Cardiac muscle cell (in vitro differentiated cells and primary cell): ENCODE results near the gene GTPBP6. TPM values are rescaled to one million over a fixed set of nuclear protein-coding genes. Genes with fewer than 3 reads are reported as not detected.

Experiments
- DNase-seq, 2 donors: peaks; one replicate each; pipeline versions ENCODE4 v3.0.0 to v3.0.0-alpha.2; 2010 to 2017; ENCODE audit warnings: low read depth in 1 of 2, low spot score in 1 of 2
- H3K27ac ChIP-seq: fragments of 200-600 bp; sonication (generic); 2 replicates; pipeline ENCODE4 v1.5.1; 2016
- H3K27me3 ChIP-seq: fragments of 200-600 bp; sonication (generic); 2 replicates; pipeline ENCODE4 v1.6.0; 2016; ENCODE audit warnings: control low read depth
- H3K36me3 ChIP-seq: fragments of 200-600 bp; sonication (generic); 2 replicates; pipeline ENCODE4 v1.5.1; 2016; ENCODE audit warnings: control low read depth
- H3K4me1 ChIP-seq: fragments of 200-600 bp; sonication (generic); 2 replicates; pipeline ENCODE4 v1.8.1; 2017; ENCODE audit warnings: low read depth, mild to moderate bottlenecking, mixed run types
- H3K4me3 ChIP-seq: fragments of 200-600 bp; sonication (generic); 2 replicates; pipeline ENCODE4 v1.5.1; 2016; ENCODE audit warnings: mild to moderate bottlenecking
- H3K9me3 ChIP-seq: fragments of 200-600 bp; sonication (generic); 2 replicates; pipeline ENCODE4 v1.5.1; 2017; ENCODE audit warnings: low read depth, mild to moderate bottlenecking, control low read depth
- polyA plus RNA-seq: library from polyadenylated mRNA; unstranded; fragments of >200 nt; fragmentation: Nextera tagmentation; extraction: Ambion mirVana; gene quantifications from 2 replicates; pipeline ENCODE4 v1.2.1, GENCODE V29; 2016
- total RNA-seq: library from RNA; depleted of rRNA; stranded (reverse); fragments of >200 nt; gene quantifications from 2 replicates; pipeline ENCODE4 v1.2.3, GENCODE V29; 2016
- TF ChIP-seq, protein P1 (sequence below): IDR thresholded peaks from 2 replicates; pipeline ENCODE4 v1.5.1; 2012; ENCODE audit warnings: low read depth, mild to moderate bottlenecking, low read length

The GTPBP6 gene
- total and polyA plus RNA-seq, 2 experiments from 2014 or later = 59.2 to 60.9 TPM

GRCh38 chrX:313546-313945 lies 5.0 kb downstream of the GTPBP6 start:
- H3K27me3 ChIP-seq = no peaks in the 10 kb centered on the region
- H3K36me3 ChIP-seq = peaks cover 18% of the 10 kb centered on the region
- H3K27ac ChIP-seq = no peak overlapping the region
- no peak for DNase-seq
- TF ChIP-seq, protein P1, sequence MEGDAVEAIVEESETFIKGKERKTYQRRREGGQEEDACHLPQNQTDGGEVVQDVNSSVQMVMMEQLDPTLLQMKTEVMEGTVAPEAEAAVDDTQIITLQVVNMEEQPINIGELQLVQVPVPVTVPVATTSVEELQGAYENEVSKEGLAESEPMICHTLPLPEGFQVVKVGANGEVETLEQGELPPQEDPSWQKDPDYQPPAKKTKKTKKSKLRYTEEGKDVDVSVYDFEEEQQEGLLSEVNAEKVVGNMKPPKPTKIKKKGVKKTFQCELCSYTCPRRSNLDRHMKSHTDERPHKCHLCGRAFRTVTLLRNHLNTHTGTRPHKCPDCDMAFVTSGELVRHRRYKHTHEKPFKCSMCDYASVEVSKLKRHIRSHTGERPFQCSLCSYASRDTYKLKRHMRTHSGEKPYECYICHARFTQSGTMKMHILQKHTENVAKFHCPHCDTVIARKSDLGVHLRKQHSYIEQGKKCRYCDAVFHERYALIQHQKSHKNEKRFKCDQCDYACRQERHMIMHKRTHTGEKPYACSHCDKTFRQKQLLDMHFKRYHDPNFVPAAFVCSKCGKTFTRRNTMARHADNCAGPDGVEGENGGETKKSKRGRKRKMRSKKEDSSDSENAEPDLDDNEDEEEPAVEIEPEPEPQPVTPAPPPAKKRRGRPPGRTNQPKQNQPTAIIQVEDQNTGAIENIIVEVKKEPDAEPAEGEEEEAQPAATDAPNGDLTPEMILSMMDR = no peak
- H3K4me3 ChIP-seq = no peak overlapping the region
- H3K9me3 ChIP-seq = no peaks in the 10 kb centered on the region
- H3K4me1 ChIP-seq = no peaks in the 10 kb centered on the region

DNA sequence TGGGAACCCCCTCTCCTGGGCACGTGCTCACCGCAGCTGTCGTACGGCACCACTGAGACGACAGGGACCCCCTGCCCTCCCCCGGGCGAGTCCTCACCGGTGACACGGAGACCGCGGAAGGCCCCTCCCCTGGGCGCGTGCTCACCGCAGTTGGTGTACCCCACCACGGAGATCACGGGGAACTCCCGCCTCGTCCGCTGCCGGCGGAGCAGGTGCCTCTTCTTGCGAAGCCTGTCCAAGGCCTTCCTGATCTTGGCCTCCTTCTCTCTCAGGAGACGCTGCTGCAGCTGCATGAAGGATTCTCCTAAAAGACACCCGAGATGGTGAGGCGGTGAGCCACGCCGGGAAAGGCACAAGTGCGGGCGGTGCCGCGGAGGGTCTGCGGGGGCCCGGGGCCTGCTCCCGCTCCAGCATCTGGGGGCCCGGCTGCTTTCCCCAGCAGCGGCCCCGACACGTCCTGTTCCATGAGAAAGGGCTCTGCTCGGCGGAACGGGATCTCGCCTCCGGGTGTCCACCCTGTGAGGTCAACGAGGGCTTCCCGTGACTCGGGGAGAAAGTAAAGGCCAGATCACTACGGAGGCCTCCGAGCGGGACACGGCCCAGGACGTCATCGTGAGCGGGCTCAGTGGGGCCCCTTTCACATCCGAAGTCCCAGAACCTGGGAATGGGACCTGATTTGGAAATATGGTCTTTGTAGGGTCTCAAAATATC lies 5.8 kb downstream of the GTPBP6 start:
- H3K36me3 ChIP-seq = peaks cover 20% of the 10 kb centered on the region
- H3K9me3 ChIP-seq = no peaks in the 10 kb centered on the region
- H3K27ac ChIP-seq = no peak overlapping the region
- no peaks in the 10 kb centered on the region for H3K27me3 ChIP-seq
- H3K4me1 ChIP-seq = no peaks in the 10 kb centered on the region
- DNase-seq = no peak
- no peak overlapping the region for H3K4me3 ChIP-seq
- TF ChIP-seq, protein P1 = no peak

DNA sequence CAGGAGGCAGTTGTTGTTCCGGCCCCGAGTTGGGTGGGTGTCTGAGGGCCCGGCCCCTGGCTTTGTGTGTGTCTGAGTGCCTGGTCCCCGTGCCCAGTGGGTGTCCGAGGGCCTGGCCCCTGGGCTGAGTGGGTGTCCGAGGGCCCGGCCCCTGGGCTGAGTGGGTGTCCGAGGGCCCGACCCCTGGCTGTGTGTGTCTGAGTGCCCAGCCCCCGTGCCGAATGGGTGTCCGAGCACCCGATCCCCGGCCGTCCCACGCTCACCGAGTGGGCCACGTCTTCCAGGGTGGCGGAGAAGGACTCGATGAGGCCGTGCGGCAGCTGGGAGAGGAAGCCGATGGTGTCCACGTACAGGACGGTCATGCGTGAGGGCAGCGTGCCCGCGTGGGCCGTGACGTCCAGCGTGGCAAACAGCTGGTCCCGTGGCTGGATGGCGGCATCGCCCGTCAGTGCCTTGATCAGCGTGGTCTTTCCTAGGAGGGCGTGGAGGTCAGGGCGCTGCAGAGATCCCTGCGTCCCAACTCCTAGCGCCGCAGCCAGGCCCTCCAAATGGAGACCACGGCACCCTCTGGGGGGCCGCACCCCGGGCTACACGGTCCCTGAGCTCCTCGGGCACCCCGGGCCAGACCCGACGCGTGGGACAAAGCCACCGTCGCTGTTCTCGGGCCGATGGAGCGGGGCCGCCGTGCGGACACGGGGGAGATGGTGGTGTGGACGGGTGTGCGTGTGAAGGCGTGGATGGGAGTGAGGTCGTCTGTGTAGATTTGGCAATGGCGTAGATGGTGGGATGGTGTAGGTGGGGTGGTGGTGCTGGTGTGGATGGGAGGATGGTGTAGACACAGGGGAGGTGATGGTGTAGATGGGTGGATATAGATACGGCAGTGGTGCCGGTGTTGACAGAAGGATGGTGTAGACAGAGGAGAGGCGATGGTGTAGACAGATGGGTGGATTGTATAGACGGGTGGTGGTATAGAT lies 7.2 kb downstream of the GTPBP6 start:
- H3K36me3 ChIP-seq = peaks cover 29% of the 10 kb centered on the region
- H3K4me3 ChIP-seq = no peak overlapping the region
- DNase-seq = no peak
- H3K27ac ChIP-seq = no peak overlapping the region
- no peaks in the 10 kb centered on the region for H3K27me3 ChIP-seq
- H3K9me3 ChIP-seq = no peaks in the 10 kb centered on the region
- no peaks in the 10 kb centered on the region for H3K4me1 ChIP-seq
- TF ChIP-seq, protein P1 = no peak

GRCh38 chrX:310621-311155 lies 7.9 kb downstream of the GTPBP6 start:
- Histone ChIP-seq H3K4me1 (no peaks in the 10 kb centered on the region), H3K4me3 (no peak overlapping the region), H3K27ac (no peak overlapping the region), H3K36me3 (peaks cover 37% of the 10 kb centered on the region), H3K9me3 (no peaks in the 10 kb centered on the region), H3K27me3 (no peaks in the 10 kb centered on the region)
- TF ChIP-seq, protein P1 = no peak
- no peak for DNase-seq

DNA sequence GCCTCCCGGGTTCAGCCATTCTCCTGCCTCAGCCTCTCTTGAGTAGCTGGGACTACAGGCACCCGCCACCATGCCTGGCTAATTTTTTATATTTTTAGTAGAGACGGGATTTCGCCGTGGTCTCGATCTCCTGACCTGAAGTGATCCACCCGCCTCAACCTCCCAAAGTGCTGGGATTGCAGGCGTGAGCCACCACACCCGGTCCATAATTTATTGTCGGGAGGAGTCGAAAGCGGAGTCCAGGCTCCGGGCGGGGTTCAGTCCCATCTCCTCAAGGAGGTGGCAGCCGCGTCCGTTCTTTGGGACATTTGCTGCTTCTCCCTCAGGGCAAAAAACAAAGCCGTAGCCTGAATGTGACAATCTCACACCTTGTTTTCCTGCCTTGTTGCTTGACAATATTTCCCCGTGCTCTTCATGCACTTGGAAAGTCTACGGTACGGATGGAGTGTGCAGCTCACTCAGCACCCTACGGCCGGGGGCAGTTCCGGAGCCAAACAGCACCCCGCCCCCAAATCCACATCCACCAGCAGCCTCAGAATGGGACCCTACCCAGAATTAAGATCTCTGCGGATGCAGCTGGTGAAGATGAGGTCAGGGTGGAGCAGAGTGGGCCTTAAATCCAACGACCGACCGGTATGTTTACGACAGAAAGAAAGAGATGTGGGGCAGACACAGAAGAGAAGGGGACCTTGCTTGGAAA lies 9.6 kb downstream of the GTPBP6 start:
- Histone ChIP-seq H3K9me3 (no peaks in the 10 kb centered on the region), H3K4me1 (no peaks in the 10 kb centered on the region), H3K4me3 (no peak overlapping the region), H3K36me3 (peaks cover 37% of the 10 kb centered on the region), H3K27ac (no peak overlapping the region), H3K27me3 (no peaks in the 10 kb centered on the region)
- TF ChIP-seq, protein P1 = no peak
- no peak for DNase-seq
